Dendritic cell treated with granulocyte-macrophage colony-stimulating factor and Interleukin-4, amounts not matched to agents 40 ng/mL and 50 ng/mL, for 4 days (primary cell): ENCODE data around the gene PHRF1.

ENCODE experiments used
- H3K27ac Mint-ChIP-seq: one replicate; pipeline ENCODE4 v1.8.0; 2022; ENCODE audit warnings: mild to moderate bottlenecking, mixed read lengths
- H3K27me3 Mint-ChIP-seq: one replicate; pipeline ENCODE4 v1.8.0; 2022; ENCODE audit warnings: mild to moderate bottlenecking, mixed read lengths
- H3K36me3 Mint-ChIP-seq: one replicate; pipeline ENCODE4 v1.8.0; 2022; ENCODE audit warnings: low read depth, mixed read lengths
- H3K4me1 Mint-ChIP-seq: one replicate; pipeline ENCODE4 v1.8.0; 2022; ENCODE audit warnings: low read depth, mixed read lengths
- H3K4me3 Mint-ChIP-seq: one replicate; pipeline ENCODE4 v1.8.0; 2022; ENCODE audit warnings: mild to moderate bottlenecking, moderate library complexity, mixed read lengths
- H3K9me3 Mint-ChIP-seq: one replicate; pipeline ENCODE4 v1.8.0; 2022; ENCODE audit warnings: mixed read lengths
- intact Hi-C: fragments of 100-400 bp; cut with micrococcal nuclease; formaldehyde crosslinking; loops from one replicate; pipeline ENCODE4 v1.15.0; 2022

PHRF1 gene

DNA sequence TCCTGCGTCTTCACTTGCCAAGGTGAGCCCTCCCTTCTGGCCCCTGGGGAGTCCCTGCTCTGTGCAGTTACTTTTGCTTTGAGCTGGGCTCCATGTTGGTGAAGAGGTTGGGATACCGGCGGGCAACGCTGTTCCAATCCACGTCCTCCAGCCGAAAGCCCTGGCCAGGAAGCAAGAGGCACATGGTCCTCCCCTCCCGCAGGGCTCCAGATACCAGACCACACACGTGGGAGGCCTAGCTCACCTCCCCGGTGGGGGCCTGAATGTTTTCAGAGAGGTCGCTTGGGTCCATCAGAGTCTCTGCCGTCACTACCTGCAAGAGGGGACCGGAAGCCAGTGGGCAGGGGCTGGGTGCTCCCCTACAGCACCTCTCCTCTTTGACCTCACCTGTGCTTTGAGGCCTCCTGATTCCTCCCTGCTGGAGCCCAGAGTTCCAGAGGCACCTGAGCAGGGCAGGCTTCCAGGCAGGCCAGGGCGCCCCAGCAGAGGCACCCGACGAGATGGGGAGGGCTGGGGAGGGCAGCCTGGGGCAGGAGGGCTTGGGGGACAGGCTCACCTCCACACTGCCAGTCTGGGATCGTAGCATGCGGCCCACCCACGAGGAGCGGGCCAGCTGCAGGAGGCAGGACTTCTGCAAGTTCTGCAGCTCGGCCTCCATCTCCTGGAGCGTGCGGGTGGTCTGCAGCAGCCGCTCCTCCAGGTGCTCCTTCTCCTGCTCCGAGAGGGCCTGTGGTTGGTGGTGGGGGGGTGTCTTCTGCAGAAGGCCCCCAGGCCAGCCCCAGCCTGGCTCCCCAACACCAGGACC is 18.7 kb upstream of the PHRF1 start:
- Mint-ChIP-seq H3K4me1 (peaks cover 27% of the 10 kb centered on the region), H3K9me3 (no peaks in the 10 kb centered on the region), H3K4me3 (no peak overlapping the region), H3K36me3 (peaks cover 2% of the 10 kb centered on the region), H3K27me3 (peaks cover 69% of the 10 kb centered on the region), H3K27ac (no peak overlapping the region)
- intact Hi-C loops: loop anchor here (5.0 kb wide), 1 partner anchor 165 kb away; no protein-coding TSS in a partner anchor

GRCh38 chr11:558503-558902 is 17.8 kb upstream of the PHRF1 start:
- peaks cover 30% of the 10 kb centered on the region for H3K4me1 Mint-ChIP-seq
- H3K27ac Mint-ChIP-seq: no peak overlapping the region
- no peaks in the 10 kb centered on the region for H3K9me3 Mint-ChIP-seq
- peaks cover 59% of the 10 kb centered on the region for H3K27me3 Mint-ChIP-seq
- peaks cover 12% of the 10 kb centered on the region for H3K36me3 Mint-ChIP-seq
- intact Hi-C loops: loop anchor here (5.0 kb wide), 1 partner anchor 164 kb away; no protein-coding TSS in a partner anchor
- H3K4me3 Mint-ChIP-seq: no peak overlapping the region

DNA sequence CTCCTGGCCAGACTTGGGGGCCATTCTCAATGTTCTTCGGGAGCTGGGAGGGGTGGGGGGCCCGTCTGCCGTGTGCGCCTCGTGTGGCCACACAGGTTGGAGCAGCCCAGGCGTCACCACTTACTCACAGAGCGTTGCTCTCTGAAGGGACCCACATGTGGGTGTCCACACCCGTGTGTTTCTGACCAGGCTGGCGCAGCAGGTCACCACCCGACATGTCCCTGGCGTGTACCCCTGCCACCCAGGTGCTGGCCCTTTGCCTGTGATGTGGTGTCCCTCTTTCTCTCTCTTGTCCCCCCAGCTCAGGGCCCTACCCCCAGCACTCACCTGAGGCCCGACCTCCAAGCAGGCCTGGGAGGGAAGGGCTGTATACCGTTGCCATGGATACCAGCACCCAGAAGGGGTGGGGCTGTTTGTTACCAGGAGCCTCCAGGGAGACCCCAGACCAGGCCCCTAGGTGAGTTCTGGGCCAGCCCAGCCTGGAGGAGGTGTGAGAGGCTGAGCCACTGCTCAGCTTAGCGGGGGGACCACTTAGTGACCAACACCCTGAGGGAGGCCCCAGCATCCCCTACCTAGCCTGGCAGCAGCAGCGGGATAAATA is 17.1 kb upstream of the PHRF1 start:
- H3K36me3 Mint-ChIP-seq: peaks cover 18% of the 10 kb centered on the region
- peaks cover 34% of the 10 kb centered on the region for H3K4me1 Mint-ChIP-seq
- H3K27me3 Mint-ChIP-seq: peaks cover 53% of the 10 kb centered on the region
- no peaks in the 10 kb centered on the region for H3K9me3 Mint-ChIP-seq
- intact Hi-C loops: loop anchor here (5.0 kb wide), 1 partner anchor 163 kb away; no protein-coding TSS in a partner anchor
- no peak overlapping the region for H3K4me3 Mint-ChIP-seq
- no peak overlapping the region for H3K27ac Mint-ChIP-seq

GRCh38 chr11:559712-560304 is 16.5 kb upstream of the PHRF1 start:
- Mint-ChIP-seq H3K27me3 (peaks cover 47% of the 10 kb centered on the region), H3K4me1 (peaks cover 39% of the 10 kb centered on the region), H3K4me3 (peak overlapping the region; percentile 78), H3K36me3 (peaks cover 25% of the 10 kb centered on the region), H3K9me3 (no peaks in the 10 kb centered on the region), H3K27ac (peak overlapping the region; percentile 62)
- intact Hi-C loops: loop anchor here (5.0 kb wide), 1 partner anchor 162 kb away; no protein-coding TSS in a partner anchor

DNA sequence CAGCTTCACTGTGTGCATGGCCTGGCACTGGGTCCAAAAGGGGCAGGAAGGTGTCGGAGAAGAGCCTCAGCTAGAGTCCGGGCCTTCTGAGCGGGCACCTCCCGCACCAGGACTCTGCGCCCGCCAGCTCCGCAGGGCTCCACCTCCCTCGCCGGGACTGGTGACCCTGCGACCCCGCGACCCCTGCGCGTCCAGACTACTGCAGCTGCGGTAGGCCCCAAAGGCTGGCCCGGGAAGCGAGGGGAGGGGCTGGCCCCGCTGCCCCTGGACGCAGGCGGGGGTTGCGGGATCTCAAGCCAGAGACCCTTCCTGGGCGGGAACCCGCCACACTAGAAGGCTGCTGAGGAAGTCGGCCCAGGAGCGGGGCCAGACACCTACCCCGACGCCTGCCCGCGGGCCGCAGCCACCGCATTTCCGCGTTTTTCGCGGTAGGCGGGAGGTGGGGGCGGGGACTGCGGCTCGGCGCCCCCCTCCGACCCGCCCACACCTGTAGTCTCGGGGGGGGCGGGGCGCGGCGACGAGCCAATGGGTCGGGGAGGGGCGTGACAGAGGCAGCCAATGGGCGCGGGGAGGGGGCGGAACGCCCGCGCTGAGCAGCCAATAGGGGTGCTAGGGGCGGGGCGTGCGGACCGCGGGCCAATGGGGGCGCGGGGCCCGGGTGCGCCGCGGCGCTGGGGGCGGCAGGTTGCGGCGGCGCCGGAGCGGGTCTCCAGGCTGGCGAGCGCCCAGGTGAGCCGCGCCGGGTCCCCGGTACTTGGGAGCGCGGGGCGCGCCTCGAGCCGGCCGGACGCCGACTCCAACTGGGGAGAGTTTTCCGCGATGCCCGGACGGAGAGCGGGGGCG is 15.7 kb upstream of the PHRF1 start, which contains the start of the genes LMNTD2 and RASSF7:
Gene LMNTD2 (minus strand): TSS at position 434 of the 843 bp plus-strand sequence. CDS start 22 bp downstream, at position 412.
Gene RASSF7 (plus strand): TSS at position 666 of the 843 bp plus-strand sequence. CDS start 799 bp downstream, outside the sequence.
- peaks cover 41% of the 10 kb centered on the region for H3K27me3 Mint-ChIP-seq
- peaks cover 26% of the 10 kb centered on the region for H3K36me3 Mint-ChIP-seq
- intact Hi-C loops: no loop called here
- H3K9me3 Mint-ChIP-seq: no peaks in the 10 kb centered on the region
- peak within 1 kb of the TSS; percentile 62 for H3K27ac Mint-ChIP-seq
- peaks cover 39% of the 10 kb centered on the region for H3K4me1 Mint-ChIP-seq
- H3K4me3 Mint-ChIP-seq: peak within 1 kb of the TSS; percentile 78

- peak overlapping the region; percentile 78 for H3K4me3 Mint-ChIP-seq
- no peaks in the 10 kb centered on the region for H3K9me3 Mint-ChIP-seq
- intact Hi-C loops: no loop called here
- peaks cover 27% of the 10 kb centered on the region for H3K36me3 Mint-ChIP-seq
- peaks cover 36% of the 10 kb centered on the region for H3K4me1 Mint-ChIP-seq
- peak overlapping the region; percentile 49 for H3K27ac Mint-ChIP-seq
- peaks cover 36% of the 10 kb centered on the region for H3K27me3 Mint-ChIP-seq
Observed at GRCh38 chr11:561148-562003, 14.9 kb upstream of the PHRF1 start.

GRCh38 chr11:562046-562645 is 14.1 kb upstream of the PHRF1 start:
- peaks cover 32% of the 10 kb centered on the region for H3K27me3 Mint-ChIP-seq
- H3K4me1 Mint-ChIP-seq: peaks cover 34% of the 10 kb centered on the region
- H3K36me3 Mint-ChIP-seq: peaks cover 34% of the 10 kb centered on the region
- peak overlapping the region; percentile 78 for H3K4me3 Mint-ChIP-seq
- intact Hi-C loops: no loop called here
- H3K27ac Mint-ChIP-seq: no peak overlapping the region
- H3K9me3 Mint-ChIP-seq: no peaks in the 10 kb centered on the region

- peaks cover 29% of the 10 kb centered on the region for H3K27me3 Mint-ChIP-seq
- H3K4me3 Mint-ChIP-seq: no peak overlapping the region
- H3K9me3 Mint-ChIP-seq: no peaks in the 10 kb centered on the region
- peaks cover 34% of the 10 kb centered on the region for H3K4me1 Mint-ChIP-seq
- no peak overlapping the region for H3K27ac Mint-ChIP-seq
- intact Hi-C loops: no loop called here
- peaks cover 40% of the 10 kb centered on the region for H3K36me3 Mint-ChIP-seq
Observed at GRCh38 chr11:563066-563811, 13.0 kb upstream of the PHRF1 start.

DNA sequence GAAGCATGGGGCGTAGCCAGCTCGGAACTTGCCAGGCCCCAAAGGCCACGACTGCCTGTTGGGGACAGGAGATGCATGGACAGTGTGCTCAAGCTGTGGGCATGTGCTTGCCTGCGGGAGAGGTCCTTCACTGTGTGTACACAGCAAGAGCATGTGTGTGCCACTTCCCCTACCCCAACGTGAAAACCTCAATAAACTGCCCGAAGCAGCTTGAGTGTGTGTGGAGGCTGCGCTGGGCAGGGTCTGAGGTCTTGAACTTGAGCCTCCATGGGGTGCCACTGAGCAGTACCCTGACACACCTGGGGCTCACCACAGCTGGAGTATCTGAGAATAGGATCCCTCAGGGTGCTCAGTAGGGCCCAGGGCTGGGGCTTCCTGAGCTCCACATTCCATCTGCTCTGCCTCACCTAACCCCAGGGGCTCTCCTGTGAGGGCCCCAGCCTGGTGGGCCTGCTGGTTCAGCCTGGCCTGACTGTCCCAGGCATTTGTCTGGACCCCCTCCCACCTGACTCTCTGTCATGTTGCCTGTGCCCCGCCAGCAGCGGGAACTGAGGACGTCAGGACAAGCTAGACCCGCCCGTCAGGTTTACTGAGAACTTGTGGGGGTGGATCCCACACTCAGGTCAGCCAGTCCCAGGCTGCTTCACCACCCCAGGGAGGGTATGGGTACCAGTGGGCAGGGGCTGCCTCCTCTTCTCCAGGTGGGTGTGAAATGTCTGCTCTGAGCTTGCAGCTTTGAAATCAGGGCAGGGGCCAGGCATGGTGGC is 12.3 kb upstream of the PHRF1 start:
- peaks cover 34% of the 10 kb centered on the region for H3K4me1 Mint-ChIP-seq
- intact Hi-C loops: no loop called here
- H3K27me3 Mint-ChIP-seq: peaks cover 22% of the 10 kb centered on the region
- no peaks in the 10 kb centered on the region for H3K9me3 Mint-ChIP-seq
- no peak overlapping the region for H3K27ac Mint-ChIP-seq
- peaks cover 40% of the 10 kb centered on the region for H3K36me3 Mint-ChIP-seq
- no peak overlapping the region for H3K4me3 Mint-ChIP-seq

GRCh38 chr11:565921-566509 is 10.3 kb upstream of the PHRF1 start:
- Mint-ChIP-seq H3K4me1 (peaks cover 24% of the 10 kb centered on the region), H3K27me3 (peaks cover 30% of the 10 kb centered on the region), H3K36me3 (peaks cover 40% of the 10 kb centered on the region), H3K4me3 (no peak overlapping the region), H3K27ac (no peak overlapping the region), H3K9me3 (no peaks in the 10 kb centered on the region)
- intact Hi-C loops: no loop called here

GRCh38 chr11:567011-567628 is 9.2 kb upstream of the PHRF1 start:
- intact Hi-C loops: no loop called here
- Mint-ChIP-seq H3K4me1 (peaks cover 17% of the 10 kb centered on the region), H3K27ac (no peak overlapping the region), H3K27me3 (peaks cover 36% of the 10 kb centered on the region), H3K36me3 (peaks cover 40% of the 10 kb centered on the region), H3K9me3 (no peaks in the 10 kb centered on the region), H3K4me3 (peak overlapping the region; percentile 74)
